ENCODE results near the gene IWS1.
"Not testable (repeated sequence)": the region's sequence is repeated elsewhere in the genome, so short reads cannot be mapped to it uniquely, and the experiment has no call there.

Gene IWS1

DNA sequence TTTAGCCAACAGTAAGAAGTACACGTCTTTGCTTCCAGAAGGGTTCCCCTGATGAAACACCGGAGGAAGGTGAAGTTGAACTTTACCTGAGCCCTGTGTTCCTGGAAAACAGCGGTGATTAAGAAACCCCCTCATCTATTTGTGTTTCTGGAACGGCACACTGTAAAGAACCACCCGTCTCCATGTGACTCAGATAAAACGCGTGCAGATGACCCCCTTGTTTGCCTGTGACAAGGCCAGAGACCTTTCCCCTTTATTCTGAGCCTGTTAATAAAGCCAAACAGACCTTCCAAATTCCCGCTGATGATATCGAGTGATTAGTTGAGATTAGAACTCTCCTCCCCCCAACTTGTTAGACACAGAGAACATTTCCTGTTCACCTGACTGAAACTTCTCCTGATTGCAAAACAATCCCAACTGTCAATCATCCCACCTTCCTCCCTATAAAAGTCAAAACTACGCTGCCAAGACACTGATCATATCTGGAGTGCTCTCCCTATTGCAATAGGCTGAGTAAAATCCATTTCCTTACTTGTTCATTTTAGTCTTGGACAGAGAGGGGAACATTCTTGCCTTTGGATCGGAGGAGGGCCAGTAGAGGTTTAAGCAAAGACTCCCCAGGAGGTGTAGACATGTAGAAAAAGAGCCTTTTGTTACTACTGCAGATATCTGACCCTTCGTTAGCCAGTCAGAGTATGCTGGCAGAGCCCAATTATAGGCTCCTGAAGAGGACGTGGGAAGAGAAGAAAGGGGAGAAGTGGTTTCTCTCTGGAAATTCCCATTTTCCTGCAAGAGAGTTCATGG, 914 bp upstream of the IWS1 start:
- no peak for DNase-seq

GRCh38 chr2:127525691-127526131, 578 bp downstream of the IWS1 start:
- DNase-seq: peak; percentile 20

- not testable (repeated sequence) for DNase-seq
These were observed 2.0 kb downstream of the IWS1 start for GRCh38 chr2:127524198-127524834.

- no peak for DNase-seq
These were observed 2.9 kb downstream of the IWS1 start for GRCh38 chr2:127523269-127523939.

DNA sequence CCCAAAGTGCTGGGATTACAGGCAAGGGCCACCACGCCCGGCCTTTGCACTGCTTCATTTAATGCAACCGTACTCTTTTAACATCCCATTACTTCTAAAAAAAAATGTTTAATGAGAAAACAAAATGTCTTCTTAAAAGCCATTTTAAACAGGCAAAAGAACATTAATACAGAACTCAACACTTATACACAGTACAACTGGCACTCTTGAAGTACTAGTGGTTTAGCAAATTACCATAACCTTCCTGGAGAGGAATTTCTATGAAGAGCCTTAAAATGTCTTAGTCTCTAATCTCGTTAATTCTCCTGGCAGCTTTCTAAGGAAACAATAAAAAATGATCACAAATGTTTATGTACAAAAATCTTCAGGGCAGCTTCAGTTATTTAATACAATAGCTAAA, 5.9 kb downstream of the IWS1 start:
- no peak for DNase-seq

- no peak for DNase-seq
These were observed 8.8 kb downstream of the IWS1 start for GRCh38 chr2:127517465-127517864.

GRCh38 chr2:127516041-127516762, 10.1 kb downstream of the IWS1 start:
- no peak for DNase-seq

- DNase-seq: no peak
These were observed 10.8 kb downstream of the IWS1 start for GRCh38 chr2:127515383-127515915.

DNA sequence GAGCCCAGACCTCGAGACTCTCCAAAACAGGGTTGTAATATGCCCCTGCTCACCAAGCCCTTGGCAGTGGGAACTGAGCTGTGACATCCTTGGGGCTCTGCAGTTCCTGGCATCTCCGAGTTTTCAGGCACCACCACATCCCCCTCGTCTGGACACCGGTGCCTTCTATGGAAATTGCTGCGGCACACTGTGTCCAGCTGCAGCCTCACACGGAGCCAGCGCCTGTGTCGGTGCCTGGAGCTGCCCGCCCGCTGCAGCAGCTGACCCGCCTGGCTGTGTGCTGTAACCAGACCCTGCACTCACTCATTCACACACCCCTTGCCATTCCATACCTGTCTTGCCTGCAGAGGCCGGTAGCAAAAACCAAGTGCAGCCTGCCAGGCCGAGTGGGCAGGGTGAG, 11.8 kb downstream of the IWS1 start:
- no peak for DNase-seq

- no peak for DNase-seq
These were observed 12.2 kb downstream of the IWS1 start for GRCh38 chr2:127514076-127514475.

GRCh38 chr2:127512362-127512761, 13.9 kb downstream of the IWS1 start:
- DNase-seq: no peak

GRCh38 chr2:127511917-127512316, 14.4 kb downstream of the IWS1 start:
- DNase-seq: no peak

GRCh38 chr2:127511090-127511695, 15.1 kb downstream of the IWS1 start:
- no peak for DNase-seq

- DNase-seq: no peak
These were observed 16.2 kb downstream of the IWS1 start for GRCh38 chr2:127510073-127510472.

DNA sequence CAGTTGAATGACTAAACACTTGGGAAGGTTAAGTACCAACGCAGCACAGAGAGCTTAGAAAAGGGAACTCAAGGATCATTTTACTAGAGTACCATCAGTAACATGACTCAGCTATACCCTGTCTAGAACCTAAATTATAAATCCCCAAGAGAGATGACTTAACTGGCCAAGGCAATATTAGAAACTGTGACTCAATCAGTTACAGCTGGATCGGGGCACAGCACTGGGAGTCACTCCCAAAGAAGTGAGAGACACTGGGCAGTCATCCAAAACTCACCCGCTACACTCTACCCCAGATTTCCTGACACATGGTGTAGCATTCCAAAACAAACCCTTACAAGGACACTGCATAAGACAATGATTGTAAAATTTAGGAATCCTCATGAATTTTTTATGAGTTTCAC, 17.7 kb downstream of the IWS1 start:
- DNase-seq: no peak

GRCh38 chr2:127508023-127508630, 18.2 kb downstream of the IWS1 start:
- no peak for DNase-seq

- no peak for DNase-seq
These were observed 19.8 kb downstream of the IWS1 start for GRCh38 chr2:127506510-127506909.

GRCh38 chr2:127504552-127505430, 21.5 kb downstream of the IWS1 start:
- no peak for DNase-seq

DNA sequence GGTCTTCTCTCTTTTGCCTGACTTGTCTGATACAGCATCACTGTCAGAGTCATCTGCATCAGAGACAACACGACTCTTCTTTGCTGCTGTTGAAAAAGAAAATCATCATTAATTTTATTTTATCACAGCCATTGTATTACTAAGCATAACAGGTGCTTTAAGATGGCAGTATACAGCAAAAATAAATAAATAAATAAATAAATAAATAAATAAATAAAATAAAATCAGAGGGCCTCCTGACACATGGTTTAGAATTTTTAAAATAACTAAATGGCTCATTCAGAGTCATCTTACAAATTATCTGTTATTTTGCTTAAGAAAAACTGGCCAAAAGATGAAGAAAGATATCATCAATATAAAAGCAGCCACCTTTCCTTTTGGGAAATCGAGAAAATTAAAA, 22.8 kb downstream of the IWS1 start:
- no peak for DNase-seq

DNA sequence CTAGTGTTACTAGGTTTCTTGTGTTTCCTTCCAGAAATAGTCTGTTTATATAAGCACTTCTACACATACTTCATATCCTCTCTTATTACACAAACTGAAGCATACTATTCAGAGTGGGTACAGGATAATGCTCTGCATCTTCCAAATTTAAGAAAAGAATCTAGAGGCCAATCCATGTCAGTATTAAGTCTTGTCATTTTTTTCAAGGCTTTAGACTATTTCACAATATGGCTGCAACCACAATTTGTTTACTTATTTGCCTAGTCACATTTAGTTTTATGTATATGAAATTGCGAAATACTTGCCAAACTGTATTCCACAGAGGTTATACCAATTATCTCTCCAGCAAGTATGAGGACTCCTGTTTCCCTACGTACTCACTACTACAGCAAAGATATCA, 27.9 kb downstream of the IWS1 start:
- DNase-seq: no peak

DNA sequence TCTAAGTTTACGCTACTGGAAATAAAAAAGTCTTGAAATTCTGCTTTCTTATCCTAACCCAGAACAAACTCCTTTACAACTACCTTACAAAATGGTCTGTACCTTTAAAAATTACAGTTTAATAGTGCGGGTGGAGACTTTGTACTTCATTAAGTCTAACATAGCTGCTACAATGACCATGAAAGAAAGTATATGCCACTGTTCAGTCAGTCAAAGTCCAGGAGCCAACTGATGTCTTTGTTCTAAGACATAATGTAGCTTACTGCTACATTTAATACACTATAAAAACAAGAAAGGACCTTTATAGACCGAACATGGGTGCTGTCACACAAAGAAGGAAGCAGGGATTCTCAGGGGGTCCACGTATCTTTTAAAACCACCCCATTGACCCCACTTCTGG, 36.0 kb downstream of the IWS1 start:
- no peak for DNase-seq

Data from stimulated activated CD4-positive, alpha-beta T cell treated with anti-CD3 and anti-CD28 coated beads, Interleukin-4, amount 100 ng/mL, for 24 hours (primary cell).